Osteoblast (primary cell): ENCODE measurements around the gene DIP2C. TPM values are rescaled to one million over a fixed set of nuclear protein-coding genes. Genes with fewer than 3 reads are reported as not detected.

Experiments used
- DNase-seq: peaks from one replicate; pipeline ENCODE4 v3.0.0; 2011; ENCODE audit warnings: low spot score, mixed read lengths; ENCODE audit not compliant: insufficient read length; ENCODE audit errors: missing footprints
- H2AFZ ChIP-seq: 2 replicates; pipeline ENCODE4 v1.6.0; 2011; ENCODE audit warnings: mild to moderate bottlenecking, low read length
- H3K27ac ChIP-seq: 2 replicates; pipeline ENCODE4 v1.5.1; 2011; ENCODE audit warnings: mild to moderate bottlenecking, low read depth, low read length, moderate library complexity
- H3K27me3 ChIP-seq: 2 replicates; pipeline ENCODE4 v1.6.0; 2012; ENCODE audit warnings: mild to moderate bottlenecking, control low read depth, inconsistent platforms, low read length, moderate library complexity; ENCODE audit not compliant: insufficient read depth
- H3K36me3 ChIP-seq: 2 replicates; pipeline ENCODE4 v1.5.1; 2011; ENCODE audit warnings: mild to moderate bottlenecking, low read length, control low read depth, moderate library complexity; ENCODE audit not compliant: insufficient read depth
- H3K4me1 ChIP-seq: 2 replicates; pipeline ENCODE4 v1.5.1; 2011; ENCODE audit warnings: mild to moderate bottlenecking, low read length, control low read depth, moderate library complexity; ENCODE audit not compliant: insufficient read depth
- H3K4me2 ChIP-seq: 2 replicates; pipeline ENCODE4 v1.6.0; 2011; ENCODE audit warnings: mild to moderate bottlenecking, low read length; ENCODE audit not compliant: insufficient read depth
- H3K4me3 ChIP-seq: fragments of 200-600 bp; sonication (generic); 3 replicates; pipeline ENCODE4 v1.5.1; 2012; ENCODE audit warnings: mild to moderate bottlenecking, low read length, inconsistent platforms; ENCODE audit not compliant: insufficient read depth
- H3K79me2 ChIP-seq: 2 replicates; pipeline ENCODE4 v1.6.0; 2012; ENCODE audit warnings: mild to moderate bottlenecking, low read length, control low read depth, inconsistent platforms; ENCODE audit not compliant: insufficient read depth
- H3K9me3 ChIP-seq: 2 replicates; pipeline ENCODE4 v1.5.1; 2011; ENCODE audit warnings: low read depth, low read length, control low read depth
- H4K20me1 ChIP-seq: 2 replicates; pipeline ENCODE4 v1.6.0; 2012; ENCODE audit warnings: mild to moderate bottlenecking, low read length, control low read depth; ENCODE audit not compliant: insufficient read depth
- CTCF ChIP-seq: IDR thresholded peaks from 2 replicates; pipeline ENCODE4 v1.5.1; 2011; ENCODE audit warnings: mild to moderate bottlenecking, low read depth, low read length, moderate library complexity; ENCODE audit errors: extremely low read depth
- total RNA-seq: library from RNA; depleted of rRNA; stranded (reverse); fragments of >200 nt; gene quantifications from 2 replicates; pipeline ENCODE4 v1.2.3, GENCODE V29; 2012

DIP2C gene
- total RNA-seq, 1 donor: 36.9 TPM

GRCh38 chr10:630581-631073 is 58.8 kb downstream of the DIP2C start:
- Histone ChIP-seq H3K4me3 (no peak overlapping the region), H2AFZ (no peak overlapping the region), H4K20me1 (peaks cover 27% of the 10 kb centered on the region), H3K36me3 (peaks cover 6% of the 10 kb centered on the region), H3K4me1 (peaks cover 7% of the 10 kb centered on the region), H3K9me3 (no peaks in the 10 kb centered on the region), H3K27me3 (no peaks in the 10 kb centered on the region), H3K79me2 (peaks cover 94% of the 10 kb centered on the region), H3K4me2 (no peak overlapping the region), H3K27ac (no peak overlapping the region)
- DNase-seq: peak; percentile 75
- no peak for TF ChIP-seq CTCF

GRCh38 chr10:629186-629998 is 60.1 kb downstream of the DIP2C start:
- Histone ChIP-seq H3K27ac (no peak overlapping the region), H3K27me3 (no peaks in the 10 kb centered on the region), H3K4me3 (no peak overlapping the region), H3K4me2 (no peak overlapping the region), H3K9me3 (no peaks in the 10 kb centered on the region), H3K79me2 (peaks cover 88% of the 10 kb centered on the region), H2AFZ (no peak overlapping the region), H4K20me1 (peaks cover 22% of the 10 kb centered on the region), H3K4me1 (peaks cover 20% of the 10 kb centered on the region), H3K36me3 (peaks cover 6% of the 10 kb centered on the region)
- DNase-seq: no peak
- TF ChIP-seq CTCF: no peak

GRCh38 chr10:628386-629045 is 61.0 kb downstream of the DIP2C start:
- Histone ChIP-seq H3K79me2 (peaks cover 88% of the 10 kb centered on the region), H3K27me3 (no peaks in the 10 kb centered on the region), H4K20me1 (peaks cover 22% of the 10 kb centered on the region), H2AFZ (no peak overlapping the region), H3K9me3 (no peaks in the 10 kb centered on the region), H3K4me3 (no peak overlapping the region), H3K4me1 (peaks cover 27% of the 10 kb centered on the region), H3K36me3 (peaks cover 6% of the 10 kb centered on the region), H3K27ac (no peak overlapping the region), H3K4me2 (no peak overlapping the region)
- DNase-seq: no peak
- TF ChIP-seq CTCF: no peak
